Mammary epithelial cell (primary cell): ENCODE measurements around the gene FGF22.

ENCODE experiments used
- EZH2 ChIP-seq: IDR thresholded peaks from 2 replicates; pipeline ENCODE4 v1.6.1; 2012; ENCODE audit warnings: low read length, inconsistent platforms, borderline replicate concordance
- TF ChIP-seq, protein P1 (sequence below), 2 donors: IDR thresholded peaks in 1 of 2; conservative IDR thresholded peaks in 1 of 2; 2 replicates each; pipeline ENCODE4 v1.5.1; 2011 to 2012; ENCODE audit warnings: inconsistent platforms in 2 of 2, low read length in 2 of 2, mild to moderate bottlenecking in 2 of 2, control low read depth in 1 of 2, low read depth in 1 of 2; ENCODE audit not compliant: insufficient read depth in 1 of 2; ENCODE audit errors: extremely low read depth in 1 of 2

DNA sequence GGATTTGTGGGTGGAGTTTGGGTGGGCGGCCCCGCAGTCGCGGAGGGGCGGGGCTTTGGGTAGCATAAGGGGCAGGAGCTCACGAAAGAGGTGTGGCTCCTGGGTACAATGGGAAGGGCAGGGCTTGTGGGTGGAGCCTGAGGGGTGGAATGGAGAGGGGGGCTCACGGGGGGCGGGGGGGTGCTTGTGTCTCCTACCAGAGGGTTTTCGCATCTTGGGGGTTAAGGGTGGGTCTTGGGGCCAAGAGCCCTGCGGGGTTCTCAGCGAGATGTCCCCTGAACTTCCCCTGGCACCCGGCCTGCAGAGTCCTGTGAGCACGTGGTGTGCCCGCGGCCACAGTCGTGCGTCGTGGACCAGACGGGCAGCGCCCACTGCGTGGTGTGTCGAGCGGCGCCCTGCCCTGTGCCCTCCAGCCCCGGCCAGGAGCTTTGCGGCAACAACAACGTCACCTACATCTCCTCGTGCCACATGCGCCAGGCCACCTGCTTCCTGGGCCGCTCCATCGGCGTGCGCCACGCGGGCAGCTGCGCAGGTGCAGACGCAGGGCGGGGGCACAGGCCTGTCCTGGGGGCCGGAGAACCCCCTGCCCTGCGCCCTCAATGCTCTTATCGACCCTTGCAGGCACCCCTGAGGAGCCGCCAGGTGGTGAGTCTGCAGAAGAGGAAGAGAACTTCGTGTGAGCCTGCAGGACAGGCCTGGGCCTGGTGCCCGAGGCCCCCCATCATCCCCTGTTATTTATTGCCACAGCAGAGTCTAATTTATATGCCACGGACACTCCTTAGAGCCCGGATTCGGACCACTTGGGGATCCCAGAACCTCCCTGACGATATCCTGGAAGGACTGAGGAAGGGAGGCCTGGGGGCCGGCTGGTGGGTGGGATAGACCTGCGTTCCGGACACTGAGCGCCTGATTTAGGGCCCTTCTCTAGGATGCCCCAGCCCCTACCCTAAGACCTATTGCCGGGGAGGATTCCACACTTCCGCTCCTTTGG lies 41.6 kb downstream of the FGF22 start:
- TF ChIP-seq, protein P1, sequence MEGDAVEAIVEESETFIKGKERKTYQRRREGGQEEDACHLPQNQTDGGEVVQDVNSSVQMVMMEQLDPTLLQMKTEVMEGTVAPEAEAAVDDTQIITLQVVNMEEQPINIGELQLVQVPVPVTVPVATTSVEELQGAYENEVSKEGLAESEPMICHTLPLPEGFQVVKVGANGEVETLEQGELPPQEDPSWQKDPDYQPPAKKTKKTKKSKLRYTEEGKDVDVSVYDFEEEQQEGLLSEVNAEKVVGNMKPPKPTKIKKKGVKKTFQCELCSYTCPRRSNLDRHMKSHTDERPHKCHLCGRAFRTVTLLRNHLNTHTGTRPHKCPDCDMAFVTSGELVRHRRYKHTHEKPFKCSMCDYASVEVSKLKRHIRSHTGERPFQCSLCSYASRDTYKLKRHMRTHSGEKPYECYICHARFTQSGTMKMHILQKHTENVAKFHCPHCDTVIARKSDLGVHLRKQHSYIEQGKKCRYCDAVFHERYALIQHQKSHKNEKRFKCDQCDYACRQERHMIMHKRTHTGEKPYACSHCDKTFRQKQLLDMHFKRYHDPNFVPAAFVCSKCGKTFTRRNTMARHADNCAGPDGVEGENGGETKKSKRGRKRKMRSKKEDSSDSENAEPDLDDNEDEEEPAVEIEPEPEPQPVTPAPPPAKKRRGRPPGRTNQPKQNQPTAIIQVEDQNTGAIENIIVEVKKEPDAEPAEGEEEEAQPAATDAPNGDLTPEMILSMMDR (conservative IDR thresholded peaks at IDR 0.05 in 1 of 2, IDR thresholded peaks at IDR 0.05 in 1 of 2; ENCODE audit: extremely low read depth in 1 of 2, insufficient read depth in 1 of 2, low read depth in 1 of 2, low read length in 2 of 2): no peak
- no peak for TF ChIP-seq EZH2
